Lung microvascular endothelial cell (primary cell): Measurements from ENCODE around the gene ZKSCAN1. TPM values are rescaled to one million over a fixed set of nuclear protein-coding genes. Genes with fewer than 3 reads are reported as not detected.
"Not testable (repeated sequence)": the region's sequence is repeated elsewhere in the genome, so short reads cannot be mapped to it uniquely, and the experiment has no call there.

ENCODE experiments used
- DNase-seq, 2 donors: peaks; one replicate each; pipeline versions ENCODE4 v3.0.0 to v3.0.0-alpha.2; 2010; ENCODE audit warnings: low read depth in 2 of 2
- total RNA-seq: library from RNA; depleted of rRNA; stranded (reverse); fragments of >200 nt; gene quantifications from 2 replicates; pipeline ENCODE4 v1.2.1, GENCODE V29; 2014

Gene ZKSCAN1
- total RNA-seq, 1 donor from 2014 or later = 30.0 TPM

DNA sequence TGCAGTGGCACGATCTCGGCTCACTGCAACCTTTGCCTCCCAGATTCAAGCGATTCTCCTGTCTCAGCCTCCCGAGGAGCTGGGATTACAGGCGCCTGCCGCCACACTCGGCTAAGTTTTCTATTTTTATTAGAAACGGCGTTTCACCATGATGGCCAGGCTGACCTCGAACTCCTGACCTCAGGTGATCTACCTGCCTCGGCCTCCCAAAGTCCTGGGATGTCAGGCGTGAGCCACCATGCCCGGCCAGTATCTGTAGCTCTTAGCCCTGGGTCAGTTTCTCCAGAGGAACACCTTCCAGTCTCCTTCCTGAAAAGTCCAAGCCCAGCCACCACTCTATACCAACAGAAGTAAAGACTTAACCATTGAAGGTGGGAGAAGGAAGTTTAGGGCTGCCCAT is 15.2 kb upstream of the ZKSCAN1 start:
- DNase-seq = no peak

DNA sequence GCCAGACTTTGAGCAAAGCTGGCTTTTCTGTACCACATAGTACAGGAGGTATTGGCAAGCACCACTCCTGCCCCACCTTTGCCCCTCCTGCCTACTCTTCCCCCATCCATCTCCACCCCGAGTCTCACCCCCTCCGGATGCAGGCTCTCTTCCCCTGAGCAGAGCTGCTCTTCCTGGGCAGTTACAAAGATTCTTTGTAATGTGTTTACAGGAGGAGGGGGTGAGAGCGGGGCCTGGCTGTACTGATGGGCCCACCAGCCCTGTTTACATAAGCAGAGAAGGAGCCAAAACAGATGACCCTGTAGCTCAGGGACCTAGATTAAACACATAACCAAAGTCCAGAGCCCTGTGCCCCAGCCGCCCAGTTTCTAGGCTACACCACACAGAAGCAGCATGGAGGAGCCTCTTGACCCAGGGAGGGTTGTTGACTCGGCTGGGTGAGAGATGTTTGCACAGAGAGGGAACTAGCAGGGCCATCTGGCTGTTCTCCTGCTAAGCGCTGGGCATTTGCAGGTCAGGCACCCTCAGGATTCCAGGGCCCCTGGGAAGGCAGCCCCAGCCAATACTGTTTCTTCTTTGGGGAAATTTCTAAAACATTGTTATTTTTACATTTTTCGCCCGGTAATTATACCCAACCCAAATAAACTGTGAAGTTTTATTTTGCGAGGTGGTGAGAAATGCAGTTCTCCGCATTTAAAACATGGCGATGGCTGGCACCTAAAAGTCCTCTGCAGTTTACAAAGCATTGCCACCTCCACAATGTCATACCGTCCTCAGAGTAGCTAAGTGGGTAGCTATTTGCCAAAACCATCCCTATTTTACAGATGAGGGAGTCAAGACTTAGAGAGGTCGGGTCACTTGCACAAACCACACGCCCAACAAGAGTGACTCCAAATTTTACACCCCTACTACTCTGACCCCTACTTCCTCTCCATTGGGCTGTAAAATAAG is 11.4 kb upstream of the ZKSCAN1 start:
- DNase-seq = peak; percentile 25 to 37

DNA sequence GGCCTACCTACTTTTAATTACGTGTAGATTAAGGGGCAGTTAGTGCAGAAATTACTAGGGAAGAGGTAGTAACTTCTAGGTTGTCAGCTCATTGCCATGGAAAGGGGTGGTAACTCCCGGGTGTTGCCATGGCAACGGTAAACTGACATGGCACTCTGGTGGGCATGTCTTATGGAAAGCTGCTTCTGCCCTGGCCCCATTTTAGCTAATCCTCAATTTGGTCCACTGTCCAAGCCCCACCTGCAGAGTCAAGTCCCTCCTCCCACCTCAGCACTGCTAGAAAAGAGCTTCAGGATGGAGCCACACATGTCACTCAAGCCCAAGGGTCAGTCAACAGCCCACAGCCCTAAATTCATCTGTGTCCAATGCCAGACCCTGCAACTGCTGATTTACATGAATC is 7.5 kb upstream of the ZKSCAN1 start:
- DNase-seq = no peak

GRCh38 chr7:100008525-100008924 is 6.9 kb upstream of the ZKSCAN1 start:
- DNase-seq = no peak

DNA sequence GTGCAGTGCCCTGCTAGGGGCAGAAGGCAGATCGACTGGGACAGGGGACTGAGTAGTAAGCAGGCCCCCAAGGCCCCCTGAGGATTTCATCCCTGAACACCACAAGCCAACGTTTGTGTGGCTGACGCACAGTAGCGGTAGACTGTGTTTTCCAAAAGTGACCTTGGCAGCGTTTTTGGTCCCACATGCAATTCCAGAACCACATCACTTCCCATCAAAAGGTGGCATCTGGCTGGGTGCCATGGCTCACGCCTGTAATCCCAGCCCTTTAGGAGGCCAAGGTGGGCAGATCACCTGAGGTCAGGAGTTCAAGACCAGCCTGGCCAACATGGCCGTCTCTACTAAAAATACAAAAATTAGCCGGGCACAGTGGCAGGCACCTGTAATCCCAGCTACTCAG is 5.4 kb upstream of the ZKSCAN1 start:
- not testable (repeated sequence) for DNase-seq

DNA sequence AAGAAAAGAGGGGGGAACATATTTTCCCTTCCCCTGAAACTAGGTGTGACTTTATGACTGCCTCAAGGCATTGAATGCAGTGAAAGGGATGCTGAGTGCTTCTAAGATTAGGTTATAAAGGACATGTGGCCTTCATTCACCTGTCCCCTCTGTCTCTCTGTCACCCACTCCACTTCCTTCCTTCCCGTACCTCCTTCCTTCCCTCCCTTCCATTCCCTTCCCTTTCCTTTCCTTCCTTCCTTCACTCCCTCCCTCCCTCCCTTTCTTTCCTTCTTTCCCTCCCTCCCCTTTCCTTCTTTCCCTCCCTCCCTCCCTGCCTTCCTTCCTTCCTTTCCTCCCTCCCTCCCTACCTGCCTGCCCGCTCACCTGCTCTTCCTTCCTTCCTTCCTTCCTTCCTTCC is 4.5 kb upstream of the ZKSCAN1 start:
- no peak for DNase-seq

DNA sequence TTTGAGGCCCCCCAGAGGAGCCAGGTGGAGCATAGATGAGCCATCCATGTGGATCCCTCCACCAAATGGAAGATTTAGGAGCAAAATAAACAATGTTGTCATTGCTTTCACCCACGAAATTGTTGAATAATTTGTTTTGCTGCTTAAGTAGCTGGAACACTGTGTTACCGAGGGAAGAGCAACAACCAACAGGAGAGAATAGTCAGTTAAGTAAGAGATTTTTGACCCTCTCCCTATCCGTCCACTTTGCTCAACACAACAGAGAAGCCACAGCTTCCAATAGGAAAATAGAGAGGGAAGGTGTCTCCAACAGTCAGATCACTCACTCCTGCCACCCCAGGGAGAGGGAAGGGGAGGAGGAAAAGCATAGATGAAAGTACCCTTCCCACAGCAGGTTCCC is 3.9 kb upstream of the ZKSCAN1 start:
- DNase-seq = no peak

DNA sequence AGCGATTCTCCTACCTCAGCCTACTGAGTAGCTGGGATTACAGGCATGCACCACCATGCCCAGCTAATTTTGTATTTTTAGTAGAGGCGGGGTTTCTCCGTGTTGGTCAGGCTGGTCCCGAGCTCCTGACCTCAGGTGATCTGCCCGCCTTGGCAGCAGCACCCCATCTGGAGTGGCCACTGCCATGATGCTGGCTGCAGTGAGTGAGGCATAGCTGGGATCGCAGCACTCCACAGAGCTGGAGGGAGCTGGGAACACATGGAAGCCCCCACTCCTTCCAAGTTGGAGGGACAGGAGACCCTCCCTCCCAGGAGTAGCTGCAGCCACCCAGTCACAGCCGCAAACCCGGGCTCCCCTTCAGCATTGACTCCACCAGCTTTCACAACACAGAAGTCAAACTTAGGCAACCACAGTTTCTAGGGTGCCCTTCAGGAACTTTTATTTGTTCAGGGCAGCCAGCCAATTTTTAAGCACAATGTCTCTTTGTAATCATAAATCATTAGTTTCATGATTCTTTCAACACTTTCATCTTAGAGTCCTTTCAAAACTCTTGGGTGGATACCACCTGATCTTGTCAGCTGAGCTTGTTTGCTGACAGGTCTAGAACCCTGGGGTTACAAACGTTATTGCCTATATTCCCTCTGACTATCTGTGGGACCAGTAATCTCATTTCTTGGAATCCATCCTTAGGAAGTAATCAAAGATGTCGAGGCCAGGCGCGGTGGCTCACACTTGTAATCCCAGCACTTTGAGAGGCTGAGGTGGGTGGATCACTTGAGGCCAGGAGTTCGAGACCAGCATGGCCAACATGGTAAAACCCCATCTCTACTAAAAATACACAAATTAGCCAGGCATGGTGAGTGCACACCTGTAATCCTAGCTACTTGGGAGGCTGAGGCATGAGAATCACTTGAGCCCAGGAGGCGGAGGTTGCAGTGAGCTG is 2.7 kb upstream of the ZKSCAN1 start:
- peak in 1 of 2 donors; percentile 8 for DNase-seq

DNA sequence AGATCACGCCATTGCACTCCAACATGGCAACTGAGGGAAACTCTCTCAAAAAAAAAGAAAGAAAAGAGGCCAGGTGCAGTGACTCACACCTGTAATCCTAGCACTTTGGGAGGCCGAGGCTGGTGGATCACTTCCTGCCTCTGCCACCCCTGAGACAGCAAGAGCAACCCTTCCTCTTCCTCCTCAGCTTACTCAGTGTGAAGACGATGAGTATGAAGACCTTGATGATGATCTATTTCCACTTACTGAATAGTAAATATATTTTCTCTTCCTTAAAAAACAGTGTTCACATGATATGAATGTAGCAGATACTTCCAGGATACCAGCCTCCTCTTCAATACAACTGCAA is 2.1 kb upstream of the ZKSCAN1 start:
- no peak for DNase-seq

DNA sequence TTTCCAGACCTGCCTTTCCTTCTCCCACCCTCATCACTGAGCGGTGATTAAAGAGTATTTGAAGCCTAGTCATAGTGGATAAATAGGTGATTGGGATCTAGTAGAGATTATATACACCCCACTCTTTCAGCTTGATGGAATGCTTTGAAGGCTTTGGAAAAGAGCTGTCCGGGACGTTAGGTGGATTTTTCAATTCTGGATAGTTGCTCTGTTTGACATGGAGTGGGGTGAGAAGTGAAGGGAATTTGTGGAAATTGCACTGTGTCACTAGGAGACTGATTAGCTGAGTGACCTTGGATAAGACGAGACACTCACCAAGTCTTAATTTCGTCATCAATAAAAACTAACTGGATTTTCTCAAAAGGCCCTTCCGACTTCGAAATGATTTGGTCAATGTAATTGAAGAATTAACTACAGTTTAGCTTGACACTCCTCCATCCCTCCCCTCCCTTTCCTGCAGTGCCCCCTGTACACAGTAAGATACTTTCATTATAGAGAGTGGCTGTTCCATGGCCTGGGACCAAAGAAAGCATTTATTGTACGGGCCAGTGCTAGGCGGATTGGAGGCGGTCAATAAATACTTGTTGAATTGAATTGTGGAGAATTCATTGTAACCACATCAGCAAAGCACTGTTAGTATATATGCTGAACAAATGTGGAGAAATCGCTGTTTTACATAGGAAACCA is 962 bp downstream of the ZKSCAN1 start:
- peak; percentile 37 to 79 for DNase-seq

DNA sequence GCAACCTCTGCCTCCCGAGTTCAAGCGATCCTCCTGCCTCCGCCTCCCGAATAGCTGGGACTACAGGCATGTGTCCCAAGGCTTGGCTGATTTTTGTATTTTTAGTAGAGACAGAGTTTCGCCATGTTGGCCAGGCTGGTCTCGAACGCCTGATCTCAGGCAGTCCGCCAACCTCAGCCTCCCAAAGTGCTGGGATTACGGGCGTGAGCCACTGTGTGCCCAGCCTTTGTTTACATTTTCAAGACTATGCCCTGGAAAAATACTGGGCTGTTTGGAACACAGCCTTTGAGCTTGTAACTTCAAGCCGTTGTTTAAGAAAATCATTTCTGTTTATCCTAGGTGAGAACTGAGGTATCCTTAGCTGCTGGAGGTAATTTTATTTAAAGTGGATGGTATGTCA is 1.9 kb downstream of the ZKSCAN1 start:
- DNase-seq = no peak

- DNase-seq = no peak
Measured at GRCh38 chr7:100017875-100018274, 2.5 kb downstream of the ZKSCAN1 start.

DNA sequence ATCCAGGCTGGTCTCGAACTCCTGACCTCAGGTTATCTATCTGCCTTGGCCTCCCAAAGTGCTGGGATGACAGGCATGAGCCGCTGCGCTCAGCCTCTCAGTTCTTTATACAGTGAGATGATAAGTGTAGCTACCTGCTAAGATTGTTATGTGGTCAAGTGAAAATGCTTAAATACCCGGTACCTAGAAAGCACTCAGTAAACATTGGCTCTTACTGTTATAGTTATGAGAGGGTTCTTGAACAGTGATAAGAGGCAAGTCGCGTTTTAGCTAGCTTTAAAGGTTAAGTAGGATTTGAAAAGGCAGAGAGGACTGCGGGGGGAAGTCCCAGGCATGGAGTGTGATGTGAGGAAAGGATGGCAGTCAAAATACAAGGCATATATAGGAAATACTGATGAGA is 4.5 kb downstream of the ZKSCAN1 start:
- DNase-seq = no peak

- DNase-seq = no peak
Measured at GRCh38 chr7:100021297-100021696, 5.9 kb downstream of the ZKSCAN1 start.

GRCh38 chr7:100022621-100023020 is 7.2 kb downstream of the ZKSCAN1 start:
- DNase-seq = no peak

GRCh38 chr7:100023526-100023925 is 8.1 kb downstream of the ZKSCAN1 start:
- no peak for DNase-seq

DNA sequence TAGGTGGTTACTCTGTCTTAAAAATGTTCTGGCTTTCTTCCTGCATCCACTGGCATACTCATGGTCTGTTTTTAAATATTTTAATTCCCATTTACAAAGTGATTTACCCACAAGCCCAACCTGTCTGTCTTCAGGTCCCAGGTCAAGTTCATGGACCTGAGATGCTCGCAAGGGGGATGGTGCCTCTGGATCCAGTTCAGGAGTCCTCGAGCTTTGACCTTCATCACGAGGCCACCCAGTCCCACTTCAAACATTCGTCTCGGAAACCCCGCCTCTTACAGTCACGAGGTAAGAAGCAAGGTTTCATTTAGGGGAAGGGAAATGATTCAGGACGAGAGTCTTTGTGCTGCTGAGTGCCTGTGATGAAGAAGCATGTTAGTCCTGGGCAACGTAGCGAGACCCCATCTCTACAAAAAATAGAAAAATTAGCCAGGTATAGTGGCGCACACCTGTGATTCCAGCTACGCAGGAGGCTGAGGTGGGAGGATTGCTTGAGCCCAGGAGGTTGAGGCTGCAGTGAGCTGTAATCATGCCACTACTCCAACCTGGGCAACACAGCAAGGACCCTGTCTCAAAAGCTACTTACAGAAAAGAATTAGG is 8.7 kb downstream of the ZKSCAN1 start:
- DNase-seq = no peak

GRCh38 chr7:100027197-100027596 is 11.8 kb downstream of the ZKSCAN1 start:
- no peak for DNase-seq

GRCh38 chr7:100029596-100029995 is 14.2 kb downstream of the ZKSCAN1 start:
- no peak for DNase-seq

- no peak for DNase-seq
Measured at GRCh38 chr7:100033526-100033925, 18.1 kb downstream of the ZKSCAN1 start.

GRCh38 chr7:100034871-100035510 is 19.6 kb downstream of the ZKSCAN1 start:
- peak in 1 of 2 donors; percentile 85 for DNase-seq
